Measurements from ENCODE around the gene NRG2. TPM values are rescaled to one million over a fixed set of nuclear protein-coding genes. Genes with fewer than 3 reads are reported as not detected.

The NRG2 gene
- total RNA-seq, 1 donor from 2014 or later = 1.7 TPM

- DNase-seq (ENCODE audit: low spot score) = no peak
- ATAC-seq = no peak
- intact Hi-C loops (cut with DNase I) = no loop called here
Observed at GRCh38 chr5:139880416-139881142, 162.5 kb downstream of the NRG2 start.

GRCh38 chr5:139878093-139878492, 165.0 kb downstream of the NRG2 start:
- intact Hi-C loops (cut with DNase I) = no loop called here
- ATAC-seq = no peak
- DNase-seq (ENCODE audit: low spot score) = no peak

- DNase-seq (ENCODE audit: low spot score) (no peak), ATAC-seq (no peak)
- intact Hi-C loops (cut with DNase I) = no loop called here
Observed at GRCh38 chr5:139877129-139877597, 165.9 kb downstream of the NRG2 start.

GRCh38 chr5:139875957-139876356, 167.1 kb downstream of the NRG2 start:
- DNase-seq (ENCODE audit: low spot score) (no peak), ATAC-seq (no peak)
- intact Hi-C loops (cut with DNase I) = no loop called here

GRCh38 chr5:139872851-139873794, 170.0 kb downstream of the NRG2 start:
- no peak for ATAC-seq
- DNase-seq (ENCODE audit: low spot score) = no peak
- intact Hi-C loops (cut with DNase I) = no loop called here

- DNase-seq (ENCODE audit: low spot score) (no peak), ATAC-seq (no peak)
- intact Hi-C loops (cut with DNase I) = no loop called here
Observed at GRCh38 chr5:139872052-139872766, 170.9 kb downstream of the NRG2 start.

GRCh38 chr5:139871614-139872013, 171.5 kb downstream of the NRG2 start:
- DNase-seq (ENCODE audit: low spot score) = no peak
- ATAC-seq = no peak
- intact Hi-C loops (cut with DNase I) = no loop called here

GRCh38 chr5:139870677-139871076, 172.4 kb downstream of the NRG2 start:
- intact Hi-C loops (cut with DNase I) = no loop called here
- ATAC-seq = no peak
- no peak for DNase-seq (ENCODE audit: low spot score)

GRCh38 chr5:139869042-139869790, 173.9 kb downstream of the NRG2 start:
- peak; percentile 26 for ATAC-seq
- intact Hi-C loops (cut with DNase I) = no loop called here

GRCh38 chr5:139867581-139867980, 175.5 kb downstream of the NRG2 start:
- intact Hi-C loops (cut with DNase I) = no loop called here
- ATAC-seq = no peak
- no peak for DNase-seq (ENCODE audit: low spot score)

More at GRCh38 chr5:139869042-139869790, 173.9 kb downstream of the NRG2 start:
- no peak for DNase-seq (ENCODE audit: low spot score)

GRCh38 chr5:139867109-139867508, 176.0 kb downstream of the NRG2 start:
- DNase-seq (ENCODE audit: low spot score) (no peak), ATAC-seq (no peak)
- intact Hi-C loops (cut with DNase I) = no loop called here

GRCh38 chr5:139864716-139865483, 178.2 kb downstream of the NRG2 start:
- DNase-seq (ENCODE audit: low spot score) (no peak), ATAC-seq (no peak)
- intact Hi-C loops (cut with DNase I) = loop anchor here (5.0 kb wide), 1 partner anchor 78 kb away; no protein-coding TSS in a partner anchor

GRCh38 chr5:139863855-139864558, 179.1 kb downstream of the NRG2 start:
- peak; percentile 82 for DNase-seq (ENCODE audit: low spot score)
- peak; percentile 82 for ATAC-seq
- intact Hi-C loops (cut with DNase I) = loop anchor here (5.0 kb wide), 1 partner anchor 77 kb away; no protein-coding TSS in a partner anchor

GRCh38 chr5:139863361-139863760, 179.7 kb downstream of the NRG2 start:
- peak; percentile 69 for ATAC-seq

GRCh38 chr5:139862803-139863202, 180.3 kb downstream of the NRG2 start:
- no peak for DNase-seq (ENCODE audit: low spot score)
- no peak for ATAC-seq
- intact Hi-C loops (cut with DNase I) = loop anchor here (5.0 kb wide), 1 partner anchor 76 kb away; no protein-coding TSS in a partner anchor

More at GRCh38 chr5:139863361-139863760, 179.7 kb downstream of the NRG2 start:
- intact Hi-C loops (cut with DNase I) = loop anchor here (5.0 kb wide), 1 partner anchor 76 kb away; no protein-coding TSS in a partner anchor
- DNase-seq (ENCODE audit: low spot score) = no peak

- ATAC-seq = no peak
- intact Hi-C loops (cut with DNase I) = loop anchor here (5.0 kb wide), 1 partner anchor 75 kb away; no protein-coding TSS in a partner anchor
- no peak for DNase-seq (ENCODE audit: low spot score)
Observed at GRCh38 chr5:139862313-139862712, 180.8 kb downstream of the NRG2 start.

GRCh38 chr5:139861889-139862207, 181.3 kb downstream of the NRG2 start:
- intact Hi-C loops (cut with DNase I) = loop anchor here (5.0 kb wide), 1 partner anchor 75 kb away; no protein-coding TSS in a partner anchor

More at GRCh38 chr5:139861889-139862207, 181.3 kb downstream of the NRG2 start:
- no peak for DNase-seq (ENCODE audit: low spot score)
- ATAC-seq = no peak
